Upper lobe of left lung (tissue), 6 donors: ENCODE measurements around the gene ANKMY1. TPM values are rescaled to one million over a fixed set of nuclear protein-coding genes. Genes with fewer than 3 reads are reported as not detected.
A peak's percentile ranks its signal among the peaks of the same experiment; 100 is the strongest.

Source experiments
- ATAC-seq, 2 donors: fragments of 200-7000 bp; cut with Tn5 transposase; one replicate each; pipeline ENCODE4 v1.9.1; 2022; ENCODE audit warnings: mild to moderate bottlenecking in 2 of 2, moderate library complexity in 2 of 2; ENCODE audit not compliant: low FRiP score in 2 of 2
- DNase-seq, 2 donors: peaks; one replicate each; pipeline ENCODE4 v3.0.0-alpha.2; 2019 to 2020
- H3K27ac ChIP-seq, 4 donors: fragments of 200-600 bp; sonication (generic); one replicate each; pipeline ENCODE4 v1.5.1; 2016 to 2019
- H3K27me3 ChIP-seq, 4 donors: fragments of 200-600 bp; sonication (generic); one replicate each; pipeline ENCODE4 v1.5.1; 2017 to 2019
- H3K36me3 ChIP-seq, 4 donors: fragments of 200-600 bp; sonication (generic); one replicate each; pipeline ENCODE4 v1.5.1; 2016 to 2019
- H3K4me1 ChIP-seq, 4 donors: fragments of 200-600 bp; sonication (generic); one replicate each; pipeline ENCODE4 v1.5.1; 2018 to 2019
- H3K4me3 ChIP-seq, 4 donors: fragments of 200-600 bp; sonication (generic); one replicate each; pipeline ENCODE4 v1.5.1; 2017 to 2019; ENCODE audit warnings: mild to moderate bottlenecking in 2 of 4, moderate library complexity in 1 of 4
- H3K9me3 ChIP-seq, 4 donors: fragments of 200-600 bp; sonication (generic); one replicate each; pipeline ENCODE4 v1.5.1; 2018 to 2019
- EP300 ChIP-seq, 4 donors: sonication (generic); formaldehyde crosslinking; IDR thresholded peaks; one replicate each; pipeline ENCODE4 v1.5.1; 2017; ENCODE audit warnings: antibody characterized with exemption in 4 of 4, control low read depth in 2 of 4
- POLR2A ChIP-seq, 4 donors: fragments of 450-650 bp; IDR thresholded peaks; one replicate each; pipeline ENCODE4 v1.5.1; 2016 to 2017; ENCODE audit warnings: antibody characterized with exemption in 4 of 4, mild to moderate bottlenecking in 2 of 4
- POLR2AphosphoS5 ChIP-seq, 2 donors: sonication (generic); formaldehyde crosslinking; IDR thresholded peaks; one replicate each; pipeline ENCODE4 v1.5.1; 2017; ENCODE audit warnings: antibody characterized with exemption in 2 of 2
- WGBS, 2 donors: methylation state at CpG; one replicate each; pipeline ENCODE4 v1.1.5; 2017 to 2018; 5-methylcytosine and 5-hydroxymethylcytosine counted together
- total RNA-seq, 6 donors: library from RNA; depleted of rRNA in 4 of 6; stranded (reverse); fragments of >200 nt in 4 of 6; gene quantifications; one replicate each; pipeline versions ENCODE4 v1.1.0 to v1.2.1, GENCODE V29; 2016 to 2021
- TF ChIP-seq, protein P1 (sequence below), 6 experiments: fragments of 450-650 bp in 4 of 6; fragments of 200-600 bp in 2 of 6; sonication (generic) in 2 of 6; IDR thresholded peaks; one replicate each; pipeline ENCODE4 v1.5.1; 2016 to 2019; ENCODE audit warnings: antibody characterized with exemption in 6 of 6
- donor health status: DM: no; HTN: no; CAD: no; lungs with moderate emphysema.
- donor health status: DM: no; HTN: yes; CAD: no; lungs with severe emphysema.

The ANKMY1 gene
- total RNA-seq, 6 donors from 2014 or later = 23.7 to 97.4 (median 26.9) TPM

DNA sequence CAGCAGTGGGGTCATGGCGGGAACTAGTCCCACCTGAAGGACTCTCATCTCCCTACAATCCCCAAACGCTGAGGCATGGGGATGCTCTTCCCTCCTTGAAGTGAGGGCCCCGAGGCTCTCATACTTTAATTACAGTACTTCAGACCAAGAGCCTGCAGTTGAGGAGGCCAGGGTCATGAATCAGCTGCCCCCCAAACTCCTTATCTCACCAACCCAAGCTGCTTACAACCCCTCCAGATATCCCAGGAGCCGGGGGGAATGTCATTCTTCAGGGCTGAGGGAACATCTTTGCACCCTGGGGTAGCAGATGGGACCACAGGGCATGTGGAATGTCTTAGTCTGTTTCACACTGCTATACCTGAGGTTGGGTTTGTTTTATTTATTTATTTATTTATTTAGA, 26.0 kb upstream of the ANKMY1 start:
- Histone ChIP-seq H3K36me3 (peaks cover 0 to 2% (median 0%) of the 10 kb centered on the region in 4 donors), H3K27ac (no peak overlapping the region), H3K27me3 (no peaks in the 10 kb centered on the region), H3K4me1 (peaks cover 48 to 62% (median 54%) of the 10 kb centered on the region in 4 donors), H3K9me3 (no peaks in the 10 kb centered on the region), H3K4me3 (no peak overlapping the region)
- WGBS, 2 donors = 83 to 100% methylated on average over 1 to 4 of the region's 4 CpGs
- TF ChIP-seq, protein P1, sequence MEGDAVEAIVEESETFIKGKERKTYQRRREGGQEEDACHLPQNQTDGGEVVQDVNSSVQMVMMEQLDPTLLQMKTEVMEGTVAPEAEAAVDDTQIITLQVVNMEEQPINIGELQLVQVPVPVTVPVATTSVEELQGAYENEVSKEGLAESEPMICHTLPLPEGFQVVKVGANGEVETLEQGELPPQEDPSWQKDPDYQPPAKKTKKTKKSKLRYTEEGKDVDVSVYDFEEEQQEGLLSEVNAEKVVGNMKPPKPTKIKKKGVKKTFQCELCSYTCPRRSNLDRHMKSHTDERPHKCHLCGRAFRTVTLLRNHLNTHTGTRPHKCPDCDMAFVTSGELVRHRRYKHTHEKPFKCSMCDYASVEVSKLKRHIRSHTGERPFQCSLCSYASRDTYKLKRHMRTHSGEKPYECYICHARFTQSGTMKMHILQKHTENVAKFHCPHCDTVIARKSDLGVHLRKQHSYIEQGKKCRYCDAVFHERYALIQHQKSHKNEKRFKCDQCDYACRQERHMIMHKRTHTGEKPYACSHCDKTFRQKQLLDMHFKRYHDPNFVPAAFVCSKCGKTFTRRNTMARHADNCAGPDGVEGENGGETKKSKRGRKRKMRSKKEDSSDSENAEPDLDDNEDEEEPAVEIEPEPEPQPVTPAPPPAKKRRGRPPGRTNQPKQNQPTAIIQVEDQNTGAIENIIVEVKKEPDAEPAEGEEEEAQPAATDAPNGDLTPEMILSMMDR (IDR thresholded peaks at IDR 0.05) = no peak
- TF ChIP-seq EP300 (IDR thresholded peaks at IDR 0.05) (no peak), POLR2AphosphoS5 (IDR thresholded peaks at IDR 0.05) (no peak)
- DNase-seq (no peak), ATAC-seq (no peak)

DNA sequence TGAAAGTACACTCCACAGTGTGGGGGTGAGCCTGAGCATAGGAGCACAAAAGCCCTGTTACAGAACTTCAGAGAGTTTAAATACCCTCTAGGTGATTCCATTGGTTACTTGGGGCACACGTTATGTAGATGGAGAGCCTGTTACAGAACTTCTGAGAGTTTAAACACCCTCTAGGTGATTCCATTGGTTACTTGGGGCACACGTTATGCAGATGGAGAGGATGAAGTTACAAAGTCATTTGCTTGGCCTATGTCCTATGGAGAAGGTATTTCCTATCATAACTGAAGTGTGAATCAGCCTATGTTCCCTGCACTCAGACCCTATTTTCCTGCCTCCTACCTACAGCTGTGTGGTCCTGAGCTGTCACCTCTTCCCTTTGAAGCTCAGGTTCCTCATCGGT, 25.0 kb upstream of the ANKMY1 start:
- TF ChIP-seq, protein P1 (IDR thresholded peaks at IDR 0.05) = no peak
- TF ChIP-seq EP300 (IDR thresholded peaks at IDR 0.05) = no peak
- TF ChIP-seq POLR2AphosphoS5 (IDR thresholded peaks at IDR 0.05) = no peak
- TF ChIP-seq POLR2A (IDR thresholded peaks at IDR 0.05) = no peak
- H3K9me3 ChIP-seq = no peaks in the 10 kb centered on the region
- WGBS, 2 donors = 91 to 92% methylated on average over 3 of the region's 3 CpGs
- ATAC-seq (no peak), DNase-seq (no peak)
- no peak overlapping the region for H3K4me3 ChIP-seq
- peaks cover 0 to 12% (median 7%) of the 10 kb centered on the region in 4 donors for H3K36me3 ChIP-seq
- peaks cover 49 to 62% (median 53%) of the 10 kb centered on the region in 4 donors for H3K4me1 ChIP-seq
- H3K27ac ChIP-seq = no peak overlapping the region
- no peaks in the 10 kb centered on the region for H3K27me3 ChIP-seq

DNA sequence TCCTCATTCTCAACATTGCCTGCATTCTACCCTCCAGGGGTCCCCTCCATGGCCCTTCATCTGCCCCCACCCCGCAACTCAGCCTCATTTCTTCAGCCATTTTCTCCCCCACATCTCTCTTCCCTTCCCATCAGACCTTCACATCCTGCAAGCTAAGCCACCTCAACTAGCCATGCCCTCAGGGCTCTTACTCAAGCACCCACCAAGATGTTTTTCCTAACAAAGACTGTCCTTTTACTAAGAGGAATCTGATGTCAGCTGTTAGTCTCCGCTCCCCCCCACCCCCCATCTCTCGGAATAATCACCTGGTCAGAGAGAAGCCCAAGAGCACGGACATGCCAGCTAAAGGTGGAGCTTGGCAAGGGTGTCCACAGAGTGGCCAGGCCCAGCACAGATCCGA, 24.0 kb upstream of the ANKMY1 start:
- H3K36me3 ChIP-seq = peaks cover under 1 to 22% (median 17%) of the 10 kb centered on the region in 4 donors
- WGBS, 2 donors = 96 to 97% methylated on average over 5 of the region's 5 CpGs

DNA sequence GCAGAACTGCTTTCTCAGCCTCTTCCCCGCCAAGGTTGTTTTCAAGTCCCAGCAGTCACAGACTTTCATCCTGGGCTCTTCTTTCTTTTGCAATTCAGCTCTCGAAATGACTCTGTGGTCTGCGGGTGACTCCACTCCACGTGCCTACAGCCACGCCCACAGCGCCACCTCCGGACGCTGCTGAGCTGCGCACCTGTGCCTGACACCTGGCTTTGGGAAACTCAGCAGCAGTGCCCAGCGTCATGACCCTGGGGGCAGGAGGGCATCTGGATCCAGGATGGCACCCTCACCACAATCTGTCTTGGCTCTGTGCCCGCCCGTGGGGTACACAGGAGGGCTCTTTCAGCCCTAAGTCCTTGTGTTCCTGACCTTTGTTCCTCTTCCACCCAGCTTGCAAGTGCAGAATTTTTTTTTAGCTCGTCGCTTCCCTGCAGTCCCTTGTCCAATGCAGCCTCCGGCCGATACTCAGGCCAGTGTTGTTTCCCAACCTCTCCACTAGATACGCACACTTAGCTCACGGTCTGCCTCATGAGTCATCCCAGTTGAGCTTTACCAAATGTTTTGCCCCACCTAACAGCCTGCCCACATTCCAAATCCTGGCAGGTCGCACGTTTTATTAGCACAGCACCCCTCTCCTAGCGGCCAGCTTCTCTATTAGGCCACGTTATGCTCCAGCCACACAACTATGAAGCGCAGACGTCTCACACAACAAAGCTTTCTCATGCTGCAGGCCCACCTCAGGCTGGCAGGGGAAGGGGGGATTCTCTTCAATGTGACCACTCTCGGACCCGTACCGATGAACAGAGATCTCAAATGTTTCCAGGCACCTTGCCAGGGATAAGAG, 22.2 kb upstream of the ANKMY1 start:
- DNase-seq (peak; percentile 91 to 93), ATAC-seq (peak; percentile 89)
- Histone ChIP-seq H3K27me3 (no peaks in the 10 kb centered on the region), H3K4me1 (peaks cover 34 to 49% (median 39%) of the 10 kb centered on the region in 4 donors), H3K27ac (peak overlapping the region; percentile 83 to 89 (median 86)), H3K9me3 (no peaks in the 10 kb centered on the region), H3K4me3 (no peak overlapping the region), H3K36me3 (peaks cover 4 to 40% (median 35%) of the 10 kb centered on the region in 4 donors)
- 44 to 52% methylated on average over 23 to 27 of the region's 27 CpGs for WGBS, 2 donors
- TF ChIP-seq POLR2AphosphoS5 (IDR thresholded peaks at IDR 0.05) (peak; percentile 42 to 84), POLR2A (IDR thresholded peaks at IDR 0.05) (no peak), EP300 (IDR thresholded peaks at IDR 0.05) (peak in 1 of 4 donors; percentile 66)
- TF ChIP-seq, protein P1 (IDR thresholded peaks at IDR 0.05) = peak; percentile 29 to 71 (median 56)

More for the DNA sequence above, 24.0 kb upstream of the ANKMY1 start:
- Histone ChIP-seq H3K4me3 (no peak overlapping the region), H3K27me3 (no peaks in the 10 kb centered on the region), H3K9me3 (no peaks in the 10 kb centered on the region), H3K27ac (no peak overlapping the region), H3K4me1 (peaks cover 41 to 57% (median 47%) of the 10 kb centered on the region in 4 donors)
- DNase-seq (no peak), ATAC-seq (no peak)
- TF ChIP-seq EP300 (IDR thresholded peaks at IDR 0.05) (no peak), POLR2A (IDR thresholded peaks at IDR 0.05) (no peak), POLR2AphosphoS5 (IDR thresholded peaks at IDR 0.05) (no peak)
- TF ChIP-seq, protein P1 (IDR thresholded peaks at IDR 0.05) = no peak
